GM12878 (cell line): ENCODE results near the gene ZBTB21. TPM values are rescaled to one million over a fixed set of nuclear protein-coding genes. Genes with fewer than 3 reads are reported as not detected.
"Not testable (repeated sequence)": the region's sequence is repeated elsewhere in the genome, so short reads cannot be mapped to it uniquely, and the experiment has no call there.

Source experiments
- ATAC-seq: fragments of 200-7000 bp; cut with Tn5 transposase; 3 replicates; pipeline ENCODE4 v1.9.1; 2020; ENCODE audit warnings: mild to moderate bottlenecking, moderate library complexity
- BruUV-seq: library from RNA; stranded (reverse); fragments of 400-500 nt; replicated peaks from 2 replicates; lab custom pipeline; 2021; lab: Mats Ljungman, UMichigan
- CTCF ChIA-PET: fragments of 300-600 bp; sonication (Branson Sonifier 250); formaldehyde crosslinking; extraction: SDS; loops from one replicate; lab custom pipeline; 2021; ENCODE audit warnings: inconsistent platforms; lab: Yijun Ruan, JAX
- POLR2A ChIA-PET: fragments of 350-600 bp; formaldehyde crosslinking; extraction: SDS; loops from one replicate; lab custom pipeline; 2021; ENCODE audit warnings: inconsistent platforms; lab: Charles Lee
- RAD21 ChIA-PET: fragments of 300-600 bp; sonication (Branson Sonifier 250); formaldehyde crosslinking; loops from one replicate; lab custom pipeline; 2023; ENCODE audit warnings: antibody characterized with exemption; ENCODE audit not compliant: unreplicated experiment; lab: Charles Lee
- SMC1A ChIA-PET: fragments of 300-600 bp; sonication (Branson Sonifier 250); formaldehyde crosslinking; loops from one replicate; lab custom pipeline; 2023; ENCODE audit not compliant: unreplicated experiment, uncharacterized antibody; lab: Charles Lee
- DNase-seq: peaks from one replicate; pipeline ENCODE4 v3.0.0-alpha.2; 2011; ENCODE audit warnings: low read depth, low spot score
- FAIRE-seq: peaks from 3 replicates; lab custom pipeline; 2011; peaks lifted over from hg19 to GRCh38; lab: Jason Lieb, UNC
- H2AFZ ChIP-seq: 2 replicates; pipeline ENCODE4 v1.6.0; 2011; ENCODE audit warnings: low read depth, low read length, control low read depth; ENCODE audit not compliant: control insufficient read depth
- H3K27ac ChIP-seq: 2 replicates; pipeline ENCODE4 v1.5.1; 2011; ENCODE audit warnings: control low read depth; ENCODE audit not compliant: control insufficient read depth, insufficient read depth
- H3K27me3 ChIP-seq, 2 experiments: replicated peaks in 1 of 2; 2 replicates each; pipeline versions ENCODE4 v1.6.0 to v1.6.1; 2011; ENCODE audit warnings: low read length in 1 of 2; ENCODE audit not compliant: control insufficient read depth in 2 of 2, insufficient read depth in 2 of 2
- H3K36me3 ChIP-seq, 2 experiments: 2 replicates each; pipeline ENCODE4 v1.5.1; 2011; ENCODE audit warnings: low read length in 1 of 2; ENCODE audit not compliant: control insufficient read depth in 2 of 2, insufficient read depth in 2 of 2
- H3K4me1 ChIP-seq: 2 replicates; pipeline ENCODE4 v1.6.1; 2011; ENCODE audit warnings: mild to moderate bottlenecking, low read length, moderate library complexity, mixed read lengths; ENCODE audit not compliant: control insufficient read depth, insufficient read depth
- H3K4me2 ChIP-seq: 2 replicates; pipeline ENCODE4 v1.6.0; 2011; ENCODE audit warnings: control low read depth; ENCODE audit not compliant: control insufficient read depth, insufficient read depth
- H3K4me3 ChIP-seq: fragments of 200-600 bp; sonication (generic); 2 replicates; pipeline ENCODE4 v1.5.1; 2016
- H3K79me2 ChIP-seq: 2 replicates; pipeline ENCODE4 v1.6.0; 2011; ENCODE audit warnings: low read length; ENCODE audit not compliant: control insufficient read depth, insufficient read depth
- H3K9ac ChIP-seq: 2 replicates; pipeline ENCODE4 v1.8.0; 2011; ENCODE audit warnings: low read length, control low read depth, mixed read lengths; ENCODE audit not compliant: control insufficient read depth, insufficient read depth
- H3K9me3 ChIP-seq: replicated peaks from 3 replicates; pipeline ENCODE4 v1.5.1; 2011; ENCODE audit warnings: mild to moderate bottlenecking, low read length; ENCODE audit not compliant: control insufficient read depth, insufficient read depth
- H4K20me1 ChIP-seq: 2 replicates; pipeline ENCODE4 v1.6.0; 2011; ENCODE audit not compliant: control insufficient read depth, insufficient read depth
- BACH1 ChIP-seq: fragments of 450-650 bp; IDR thresholded peaks from 2 replicates; pipeline ENCODE4 v1.6.1; 2017; ENCODE audit warnings: mild to moderate bottlenecking, borderline replicate concordance
- ZNF384 ChIP-seq: IDR thresholded peaks from 2 replicates; pipeline ENCODE4 v1.6.1; 2012; ENCODE audit warnings: low read depth, mild to moderate bottlenecking, low read length, improper control_type of control experiment, borderline replicate concordance
- WGBS: methylation state at CpG from one replicate; pipeline ENCODE4 v1.1.6; 2016; ENCODE audit warnings: low lambda C conversion rate; ENCODE audit not compliant: insufficient replicate concordance, insufficient coverage; ENCODE audit errors: missing lambda C conversion rate; 5-methylcytosine and 5-hydroxymethylcytosine counted together
- in situ Hi-C: fragments of 300-500 bp; cut with MboI; formaldehyde crosslinking; loops from 9 replicates; pipeline ENCODE4 v1.14.3; 2018; ENCODE audit warnings: mixed read lengths
- intact Hi-C: fragments of 100-400 bp; cut with micrococcal nuclease; formaldehyde crosslinking; loops from one replicate; pipeline ENCODE4 v1.14.2; 2022; ENCODE audit not compliant: unreplicated experiment
- polyA plus RNA-seq, 11 experiments: library from polyadenylated mRNA; depleted of rRNA in 4 of 11; unstranded in 6 of 11; stranded (reverse) in 5 of 11; fragments of >200 nt; fragmentation: Nextera tagmentation in 4 of 11; fragmentation: Illumina TruSeq in 1 of 11; extraction: Ambion mirVana in 4 of 11; extraction: Trizol in 1 of 11; gene quantifications; 1 replicate in 1 of 11; 2 replicates in 10 of 11; pipeline versions ENCODE4 v1.2.1 to v1.2.3, GENCODE V29; 2011 to 2016; ENCODE audit warnings: inconsistent platforms in 2 of 11, missing spikeins in 2 of 11, low read depth in 1 of 11
- total RNA-seq, 4 experiments: library from RNA; depleted of rRNA in 3 of 4; stranded (reverse); fragments of >200 nt in 3 of 4; fragmentation: Illumina TruSeq in 1 of 4; extraction: Trizol in 1 of 4; gene quantifications; 2 replicates each; pipeline versions ENCODE4 v1.2.1 to v1.2.3, GENCODE V29; 2013 to 2021

The ZBTB21 gene
- total and polyA plus RNA-seq, 10 of the 15 experiments (the other 5 are each of a cell fraction or from before 2014, with no cell fraction given): 1.8 to 21.6 (median 10.6) TPM

- H3K4me1 ChIP-seq: peaks cover 14% of the 10 kb centered on the region
- H4K20me1 ChIP-seq, H3K36me3 ChIP-seq, POLR2A ChIA-PET, H2AFZ ChIP-seq, in situ Hi-C loops, FAIRE-seq, DNase-seq, H3K4me3 ChIP-seq, RAD21 ChIA-PET, H3K27ac ChIP-seq, BruUV-seq, H3K4me2 ChIP-seq, H3K27me3 ChIP-seq, ATAC-seq, CTCF ChIA-PET, H3K9ac ChIP-seq, H3K9me3 ChIP-seq: not testable (repeated sequence)
- peaks cover 57% of the 10 kb centered on the region for H3K79me2 ChIP-seq
- intact Hi-C loops: loop anchor here (5.0 kb wide), 2 partner anchors 53 to 113 kb away; no protein-coding TSS in a partner anchor
- 98% methylated on average over 3 of the region's 3 CpGs for WGBS
- SMC1A ChIA-PET: interaction anchor here (0.8 kb wide), 1 partner anchor 8 kb away, joined by 4 read pairs; no protein-coding TSS in a partner anchor
These were observed 60.5 kb downstream of the ZBTB21 start for GRCh38 chr21:41949631-41950030.

DNA sequence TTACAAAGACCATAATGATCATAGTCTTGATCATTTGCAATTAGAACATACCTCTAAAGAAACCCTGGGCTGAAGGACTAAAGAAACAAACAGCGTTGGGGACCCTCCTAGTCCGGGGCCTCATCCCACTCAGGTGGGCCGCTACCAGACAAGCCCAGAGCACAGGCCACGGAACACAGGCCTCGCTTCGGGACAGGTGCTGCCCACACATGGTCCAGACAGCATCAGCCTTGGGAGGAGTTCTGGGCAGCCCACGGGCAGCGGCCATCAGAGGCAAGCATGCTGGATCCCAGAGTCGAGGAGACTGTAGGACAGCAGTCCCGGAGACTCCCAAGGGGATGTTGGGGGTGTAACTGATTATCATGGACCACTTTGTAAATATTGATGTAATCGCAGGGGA is 61.3 kb downstream of the ZBTB21 start:
- SMC1A ChIA-PET: interaction anchor here (0.8 to 0.9 kb wide), 2 partner anchors 8 to 22 kb away, joined by 3 to 4 read pairs; no protein-coding TSS in a partner anchor
- no peaks in the 10 kb centered on the region for H4K20me1 ChIP-seq
- WGBS: 93% methylated on average over 11 of the region's 11 CpGs
- in situ Hi-C loops (no loop called here), intact Hi-C loops (no loop called here)
- H3K4me1 ChIP-seq: peaks cover 8% of the 10 kb centered on the region
- no peaks in the 10 kb centered on the region for H3K27me3 ChIP-seq
- TF ChIP-seq ZNF384: peak; percentile 40
- TF ChIP-seq BACH1: no peak
- TF ChIP-seq, all 136 proteins: peak for 1
- FAIRE-seq (no peak), DNase-seq (no peak), ATAC-seq (no peak)
- no peaks in the 10 kb centered on the region for H3K36me3 ChIP-seq
- H3K79me2 ChIP-seq: peaks cover 55% of the 10 kb centered on the region
- no peak overlapping the region for H3K9ac ChIP-seq
- ChIA-PET RAD21 (no interaction called here), POLR2A (no interaction called here), CTCF (no interaction called here)
- no peak overlapping the region for H2AFZ ChIP-seq
- H3K4me2 ChIP-seq: 0 out of 2 replicates have a peak overlapping the region, but pooled peaks have one; percentile 42
- no peaks in the 10 kb centered on the region for H3K9me3 ChIP-seq
- H3K27ac ChIP-seq: no peak overlapping the region
- no peak overlapping the region for H3K4me3 ChIP-seq
- BruUV-seq: no TSS peak
